ENCODE measurements around the gene CLNK.

The CLNK gene

DNA sequence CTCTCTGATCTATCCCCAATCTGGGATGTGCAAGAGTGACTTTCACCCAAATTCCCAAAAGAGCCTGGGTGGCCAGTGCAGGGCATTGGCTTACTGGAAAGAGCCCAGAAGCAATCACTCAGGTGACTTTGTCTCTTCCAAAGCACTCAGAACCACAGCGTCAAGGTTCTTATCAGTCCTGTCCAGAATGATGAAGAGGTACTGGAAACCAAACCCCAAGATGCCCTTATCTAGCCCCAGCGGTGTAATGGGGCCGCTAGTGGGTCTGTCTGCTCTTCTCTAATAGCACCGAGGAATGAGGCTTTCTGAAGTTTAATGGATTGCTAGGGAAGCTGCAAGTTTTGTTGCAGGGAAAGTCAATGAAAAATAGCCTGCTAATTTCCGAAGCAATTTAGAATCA lies 21.6 kb downstream of the CLNK start:
- DNase-seq (ENCODE audit: low spot score) = no peak
- CTCF ChIA-PET = no interaction called here
- TF ChIP-seq, protein P1, sequence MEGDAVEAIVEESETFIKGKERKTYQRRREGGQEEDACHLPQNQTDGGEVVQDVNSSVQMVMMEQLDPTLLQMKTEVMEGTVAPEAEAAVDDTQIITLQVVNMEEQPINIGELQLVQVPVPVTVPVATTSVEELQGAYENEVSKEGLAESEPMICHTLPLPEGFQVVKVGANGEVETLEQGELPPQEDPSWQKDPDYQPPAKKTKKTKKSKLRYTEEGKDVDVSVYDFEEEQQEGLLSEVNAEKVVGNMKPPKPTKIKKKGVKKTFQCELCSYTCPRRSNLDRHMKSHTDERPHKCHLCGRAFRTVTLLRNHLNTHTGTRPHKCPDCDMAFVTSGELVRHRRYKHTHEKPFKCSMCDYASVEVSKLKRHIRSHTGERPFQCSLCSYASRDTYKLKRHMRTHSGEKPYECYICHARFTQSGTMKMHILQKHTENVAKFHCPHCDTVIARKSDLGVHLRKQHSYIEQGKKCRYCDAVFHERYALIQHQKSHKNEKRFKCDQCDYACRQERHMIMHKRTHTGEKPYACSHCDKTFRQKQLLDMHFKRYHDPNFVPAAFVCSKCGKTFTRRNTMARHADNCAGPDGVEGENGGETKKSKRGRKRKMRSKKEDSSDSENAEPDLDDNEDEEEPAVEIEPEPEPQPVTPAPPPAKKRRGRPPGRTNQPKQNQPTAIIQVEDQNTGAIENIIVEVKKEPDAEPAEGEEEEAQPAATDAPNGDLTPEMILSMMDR (conservative IDR thresholded peaks at IDR 0.05; ENCODE audit: low read depth) = no peak
- POLR2A ChIA-PET (ENCODE audit: low non-redundant PET) = no interaction called here
- no peak overlapping the region for H3K27ac ChIP-seq

DNA sequence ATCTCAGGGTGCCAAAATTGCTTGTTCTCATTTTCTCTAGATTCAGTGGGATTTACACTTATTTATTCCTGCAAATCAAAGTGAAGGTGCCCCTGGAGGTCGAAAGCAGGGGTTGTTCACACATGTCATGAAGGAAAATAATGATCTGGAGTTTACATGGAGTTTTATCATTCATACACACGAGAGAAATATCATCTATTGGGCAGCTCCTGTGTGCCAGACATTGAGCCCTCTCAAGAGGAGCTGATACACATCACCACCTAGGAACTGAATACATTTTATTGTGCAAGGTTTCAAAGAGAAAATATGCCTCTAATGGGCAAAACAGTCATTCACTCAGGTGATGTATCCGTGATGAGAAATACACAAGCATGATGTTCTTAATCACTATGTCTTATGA lies 23.5 kb downstream of the CLNK start:
- no peak for DNase-seq (ENCODE audit: low spot score)
- TF ChIP-seq, protein P1 (conservative IDR thresholded peaks at IDR 0.05; ENCODE audit: low read depth) = no peak
- POLR2A ChIA-PET (ENCODE audit: low non-redundant PET) = no interaction called here
- CTCF ChIA-PET = no interaction called here
- H3K27ac ChIP-seq = no peak overlapping the region

GRCh38 chr4:10659251-10659650 lies 25.3 kb downstream of the CLNK start:
- CTCF ChIA-PET = no interaction called here
- no peak for DNase-seq (ENCODE audit: low spot score)
- no peak overlapping the region for H3K27ac ChIP-seq
- TF ChIP-seq, protein P1 (conservative IDR thresholded peaks at IDR 0.05; ENCODE audit: low read depth) = no peak
- POLR2A ChIA-PET (ENCODE audit: low non-redundant PET) = no interaction called here

DNA sequence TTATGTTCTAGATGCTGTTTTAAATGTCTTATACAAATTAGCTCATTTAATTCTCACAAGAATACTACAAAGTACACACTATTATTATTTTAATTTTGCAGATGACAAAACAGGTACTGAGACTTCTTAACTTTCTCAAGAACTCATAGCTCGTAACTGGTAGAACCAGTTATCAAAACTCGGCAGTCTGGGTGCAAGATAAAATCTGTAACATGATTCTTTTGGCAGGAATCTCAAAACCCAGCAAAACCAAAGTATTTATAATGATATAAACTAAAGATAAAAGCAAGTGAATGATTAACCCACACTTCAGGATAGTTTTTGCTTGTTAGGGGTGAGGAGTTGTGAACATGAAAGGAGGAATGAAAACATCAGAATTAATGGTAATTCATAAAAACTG lies 27.6 kb downstream of the CLNK start:
- TF ChIP-seq, protein P1 (conservative IDR thresholded peaks at IDR 0.05; ENCODE audit: low read depth) = no peak
- POLR2A ChIA-PET (ENCODE audit: low non-redundant PET) = no interaction called here
- H3K27ac ChIP-seq = no peak overlapping the region
- peak; percentile 8 for DNase-seq (ENCODE audit: low spot score)
- CTCF ChIA-PET = no interaction called here

DNA sequence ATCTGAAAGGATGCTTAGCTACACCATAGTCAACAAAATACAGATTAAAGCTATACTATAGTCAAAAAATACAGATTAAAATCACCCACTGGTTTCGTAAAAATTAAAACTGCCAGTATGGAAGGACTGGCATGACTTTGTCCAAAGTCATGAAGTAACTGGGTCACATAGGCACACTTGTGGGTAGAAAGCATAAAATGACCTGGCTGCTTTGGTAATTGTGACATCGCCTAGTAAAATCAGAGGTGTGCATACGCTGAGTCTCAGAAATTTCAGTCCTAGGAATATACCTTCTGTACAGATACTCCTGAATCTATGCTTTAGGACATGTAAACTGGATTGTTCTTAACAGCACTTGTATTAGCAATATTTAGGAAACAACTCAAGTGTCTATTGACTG lies 28.1 kb downstream of the CLNK start:
- CTCF ChIA-PET = interaction anchor here (0.7 kb wide), 1 partner anchor 39 kb away, joined by 3 read pairs; no protein-coding TSS in a partner anchor
- no peak overlapping the region for H3K27ac ChIP-seq
- DNase-seq (ENCODE audit: low spot score) = no peak
- POLR2A ChIA-PET (ENCODE audit: low non-redundant PET) = no interaction called here
- TF ChIP-seq, protein P1 (conservative IDR thresholded peaks at IDR 0.05; ENCODE audit: low read depth) = no peak

GRCh38 chr4:10655968-10656367 lies 28.6 kb downstream of the CLNK start:
- TF ChIP-seq, protein P1 (conservative IDR thresholded peaks at IDR 0.05; ENCODE audit: low read depth) = no peak
- POLR2A ChIA-PET (ENCODE audit: low non-redundant PET) = no interaction called here
- DNase-seq (ENCODE audit: low spot score) = peak; percentile 20
- H3K27ac ChIP-seq = no peak overlapping the region
- CTCF ChIA-PET = interaction anchor here (0.7 kb wide), 1 partner anchor 39 kb away, joined by 3 read pairs; no protein-coding TSS in a partner anchor

DNA sequence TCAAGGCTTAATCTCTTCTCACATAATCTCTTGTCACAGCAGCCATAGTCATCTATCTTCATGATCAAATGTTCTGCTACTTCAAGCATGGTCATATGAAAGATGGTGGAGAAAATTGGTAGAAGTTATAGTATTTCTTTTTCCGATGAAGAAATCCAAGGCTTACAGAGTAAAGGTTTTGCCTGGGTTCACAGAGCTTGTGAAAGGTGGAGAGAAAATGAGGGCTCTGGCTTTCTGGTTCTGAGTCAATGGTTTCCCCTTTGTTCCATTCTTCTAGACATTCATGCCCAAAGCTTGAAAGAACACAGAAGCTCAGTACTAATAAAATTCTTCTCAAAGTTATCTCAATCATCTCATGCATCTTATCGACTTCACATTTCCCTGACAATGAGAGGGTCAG lies 36.1 kb downstream of the CLNK start:
- H3K27ac ChIP-seq = no peak overlapping the region
- TF ChIP-seq, protein P1 (conservative IDR thresholded peaks at IDR 0.05; ENCODE audit: low read depth) = no peak
- DNase-seq (ENCODE audit: low spot score) = no peak
- ChIA-PET CTCF (interaction anchor here (0.7 kb wide), 1 partner anchor 781 kb away, joined by 3 read pairs; no protein-coding TSS in a partner anchor), POLR2A (ENCODE audit: low non-redundant PET) (no interaction called here)
